ENCODE results near the gene NBL1.
A peak's percentile ranks its signal among the peaks of the same experiment; 100 is the strongest.

DNA sequence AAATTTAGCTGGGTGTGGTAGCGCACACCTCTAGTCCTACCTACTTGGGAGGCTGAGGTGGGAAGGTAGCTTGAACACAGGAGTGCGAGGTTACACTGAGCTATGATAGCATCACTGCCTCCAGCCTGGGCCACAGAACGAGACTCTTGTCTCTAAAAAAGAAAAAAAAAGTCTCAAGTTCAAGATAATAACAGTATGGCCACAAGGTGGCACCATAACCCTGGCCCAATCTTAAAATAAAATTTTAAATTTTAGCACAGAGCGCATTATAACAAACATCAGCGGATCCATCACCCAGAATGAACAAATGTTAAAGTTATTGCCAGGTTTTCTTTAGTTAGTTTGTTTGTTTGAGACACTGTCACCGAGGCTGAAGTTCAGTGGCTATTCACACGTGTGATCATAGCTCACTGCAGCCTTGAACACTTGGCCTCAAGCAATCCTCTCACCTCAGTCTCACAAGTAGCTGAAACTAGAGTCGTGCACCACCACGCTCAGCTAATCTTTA is 17.7 kb downstream of the NBL1 start:
- TF ChIP-seq CTCF (conservative IDR thresholded peaks at IDR 0.05; ENCODE audit: low read depth, low read length) (peak; percentile 81), EZH2phosphoT487 (IDR thresholded peaks at IDR 0.05; ENCODE audit: borderline replicate concordance, low read length) (no peak), EZH2 (IDR thresholded peaks at IDR 0.05; ENCODE audit: low read length, unreplicated experiment) (no peak)

All from PC-3 (cell line).